A549 (cell line): ENCODE data around the gene PCGF1.

Experiments used
- CBX2 ChIP-seq: fragments of 200-600 bp; sonication (generic); IDR thresholded peaks from 2 replicates; pipeline ENCODE4 v1.6.1; 2016; ENCODE audit warnings: low read depth, mild to moderate bottlenecking, borderline replicate concordance
- CEBPB ChIP-seq, 2 experiments: fragments of >200 bp in 1 of 2; sonication (Bioruptor Twin) in 1 of 2; formaldehyde crosslinking in 1 of 2; IDR thresholded peaks; 2 replicates each; pipeline ENCODE4 v1.6.1; 2012 to 2016
- ESRRA ChIP-seq: fragments of 150-350 bp; IDR thresholded peaks from 2 replicates; pipeline ENCODE4 v1.6.1; 2014; ENCODE audit warnings: mild to moderate bottlenecking, low read length, borderline replicate concordance
- JUNB ChIP-seq: fragments of >200 bp; sonication (Bioruptor Twin); formaldehyde crosslinking; IDR thresholded peaks from 2 replicates; pipeline ENCODE4 v1.6.1; 2016
- NR3C1 ChIP-seq: fragments of >200 bp; sonication (Bioruptor Twin); formaldehyde crosslinking; IDR thresholded peaks from 3 replicates; pipeline ENCODE4 v1.6.1; 2017
- POLR2A ChIP-seq: IDR thresholded peaks from 2 replicates; pipeline ENCODE4 v1.6.1; 2012; ENCODE audit warnings: mild to moderate bottlenecking, low read length

DNA sequence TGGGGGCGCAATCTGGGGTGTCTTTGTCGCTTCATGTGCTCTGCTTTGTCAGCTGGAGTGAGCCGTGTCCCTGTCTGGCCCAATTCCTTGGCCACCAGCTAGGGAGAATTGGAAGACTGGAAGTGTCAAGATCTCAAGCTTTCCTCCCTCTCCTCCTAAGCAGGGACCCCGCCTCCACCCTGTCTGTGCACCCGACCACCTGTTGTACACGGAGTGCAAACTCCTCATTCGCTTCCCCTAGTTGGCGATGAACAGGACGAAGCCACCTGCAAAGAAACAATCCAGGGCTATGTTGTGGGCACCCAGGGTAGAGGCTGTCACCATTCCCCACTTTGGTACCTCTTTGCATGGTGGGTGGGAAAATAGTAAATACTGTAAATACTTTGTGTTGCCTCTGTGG, 20.2 kb upstream of the PCGF1 start:
- no peak for TF ChIP-seq CEBPB (IDR thresholded peaks at IDR 0.05)
- no peak for TF ChIP-seq NR3C1
- TF ChIP-seq JUNB = no peak
- no peak for TF ChIP-seq POLR2A
- no peak for TF ChIP-seq ESRRA
- TF ChIP-seq CBX2 = no peak
